ENCODE data around the gene PPP2R3A.

Gene PPP2R3A

DNA sequence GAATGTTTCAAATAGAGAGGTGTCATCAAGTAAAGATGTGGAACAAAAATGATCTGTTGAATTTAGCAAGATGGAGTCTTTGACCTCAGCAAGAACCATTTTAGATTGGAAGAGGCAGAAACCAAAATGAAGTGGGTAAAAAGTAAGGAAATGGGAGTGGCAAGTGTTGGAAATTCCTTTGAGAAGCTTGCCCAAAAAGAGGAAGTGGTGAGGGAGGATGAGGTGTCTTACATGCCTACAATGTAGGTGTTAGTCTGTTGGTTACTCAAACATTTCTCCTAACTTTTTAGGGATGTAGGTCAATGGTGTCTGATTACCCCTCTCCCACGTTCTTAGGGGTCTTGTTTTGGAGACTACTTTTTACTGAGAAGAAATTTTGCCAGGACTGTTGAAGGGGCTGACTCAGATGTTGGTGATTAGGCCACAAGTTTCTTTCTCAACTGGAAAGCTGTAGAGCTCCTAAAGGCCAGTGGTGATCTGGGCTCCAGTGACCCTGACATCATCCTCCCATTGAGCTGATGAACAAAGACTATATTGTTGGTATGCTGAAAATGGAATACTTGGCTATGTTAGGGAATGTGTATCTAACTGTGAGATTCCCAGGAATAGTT, 5.1 kb downstream of the PPP2R3A start:
- FAIRE-seq: no peak
- no peak for DNase-seq (ENCODE audit: insufficient read length, low spot score)
- no peak for TF ChIP-seq CTCF (IDR thresholded peaks at IDR 0.05; ENCODE audit: insufficient read depth, missing control alignments)

GRCh38 chr3:135973841-135974240, 8.3 kb downstream of the PPP2R3A start:
- peak; percentile 38 for FAIRE-seq
- no peak for DNase-seq (ENCODE audit: insufficient read length, low spot score)
- TF ChIP-seq CTCF (IDR thresholded peaks at IDR 0.05; ENCODE audit: insufficient read depth, missing control alignments): no peak

DNA sequence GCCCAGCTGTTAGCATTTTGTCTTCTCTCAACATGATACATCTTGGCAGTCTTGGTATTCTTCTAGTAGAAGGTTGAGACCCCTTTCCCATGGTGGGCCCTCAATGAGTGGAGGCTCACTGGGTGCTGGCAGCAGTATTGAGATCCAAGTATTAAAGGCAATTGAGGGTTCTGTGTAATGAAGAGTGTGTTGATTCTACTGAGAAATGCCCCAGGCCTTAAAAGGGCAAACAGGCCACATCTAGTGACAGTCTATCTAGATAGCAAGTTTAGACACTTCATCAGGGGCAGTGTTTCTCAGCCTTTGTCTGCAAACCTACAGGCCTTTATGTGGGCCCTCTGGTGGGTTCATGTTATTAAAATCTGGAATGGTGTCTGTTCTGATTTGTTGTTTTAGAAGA, 9.5 kb downstream of the PPP2R3A start:
- DNase-seq (ENCODE audit: insufficient read length, low spot score) (no peak), FAIRE-seq (no peak)
- no peak for TF ChIP-seq CTCF (IDR thresholded peaks at IDR 0.05; ENCODE audit: insufficient read depth, missing control alignments)

DNA sequence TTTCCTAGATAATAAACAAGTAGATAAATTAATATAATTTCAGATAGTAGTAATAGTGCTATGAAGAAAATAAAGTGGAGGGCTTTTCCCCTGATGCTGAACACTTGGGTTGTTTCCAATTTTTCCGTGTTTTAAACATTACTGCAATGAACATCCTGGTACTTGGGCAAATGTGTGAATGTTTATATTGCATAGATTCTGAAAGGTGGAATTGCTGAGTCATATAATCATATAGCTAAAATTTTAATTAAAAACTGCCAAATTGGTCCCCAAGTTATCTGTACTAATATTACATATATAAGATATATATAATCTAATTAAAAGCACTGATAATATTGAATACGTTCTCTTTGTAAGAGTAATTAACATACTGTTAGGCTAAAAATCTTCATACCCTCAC, 10.0 kb downstream of the PPP2R3A start:
- no peak for TF ChIP-seq CTCF (IDR thresholded peaks at IDR 0.05; ENCODE audit: insufficient read depth, missing control alignments)
- FAIRE-seq (no peak), DNase-seq (ENCODE audit: insufficient read length, low spot score) (no peak)

- no peak for DNase-seq (ENCODE audit: insufficient read length, low spot score)
- TF ChIP-seq CTCF (IDR thresholded peaks at IDR 0.05; ENCODE audit: insufficient read depth, missing control alignments): no peak
- FAIRE-seq: no peak
Measured at GRCh38 chr3:135980343-135980742, 14.8 kb downstream of the PPP2R3A start.

- no peak for TF ChIP-seq CTCF (IDR thresholded peaks at IDR 0.05; ENCODE audit: insufficient read depth, missing control alignments)
- FAIRE-seq (no peak), DNase-seq (ENCODE audit: insufficient read length, low spot score) (no peak)
Measured at GRCh38 chr3:135981701-135982403, 16.3 kb downstream of the PPP2R3A start.

DNA sequence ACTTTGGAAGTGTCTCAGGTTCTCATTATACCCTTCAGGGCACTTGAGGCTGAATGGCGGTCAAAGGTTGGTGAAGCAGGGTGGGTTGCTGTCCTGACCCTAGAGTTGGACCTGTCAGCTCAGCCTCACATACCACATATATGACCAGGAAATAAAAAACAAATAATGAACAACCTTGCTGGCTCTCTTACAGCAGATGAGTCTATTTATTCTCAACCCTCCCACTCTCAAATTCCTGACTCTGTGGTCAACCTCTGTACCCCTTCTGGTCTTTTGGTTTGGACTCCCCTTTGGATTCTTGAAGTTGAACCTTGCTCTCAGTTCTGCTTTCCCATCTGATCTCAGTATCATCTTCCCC, 16.9 kb downstream of the PPP2R3A start:
- no peak for TF ChIP-seq CTCF (IDR thresholded peaks at IDR 0.05; ENCODE audit: insufficient read depth, missing control alignments)
- DNase-seq (ENCODE audit: insufficient read length, low spot score): no peak
- no peak for FAIRE-seq

All from D721Med (cell line).